K562 (cell line): Measurements from ENCODE around the gene NDUFB5. TPM values are rescaled to one million over a fixed set of nuclear protein-coding genes. Genes with fewer than 3 reads are reported as not detected.
A peak's percentile ranks its signal among the peaks of the same experiment; 100 is the strongest.

ENCODE experiments used
- ARNT ChIP-seq, 2 experiments: fragments of 450-650 bp; IDR thresholded peaks; 2 replicates each; pipeline ENCODE4 v1.6.1; 2016; ENCODE audit warnings: mild to moderate bottlenecking in 1 of 2
- GTF2A2 ChIP-seq: IDR thresholded peaks from 2 replicates; pipeline ENCODE4 v1.6.1; 2016; ENCODE audit warnings: mild to moderate bottlenecking, missing genetic modification characterization, missing compliant biosample characterization
- KDM4B ChIP-seq, 2 experiments: fragments of 450-650 bp in 1 of 2; sonication (generic) in 1 of 2; IDR thresholded peaks; 2 replicates each; pipeline ENCODE4 v1.6.1; 2016 to 2017; ENCODE audit warnings: borderline replicate concordance in 2 of 2, antibody characterized with exemption in 1 of 2, low read depth in 1 of 2, mild to moderate bottlenecking in 1 of 2
- KDM5B ChIP-seq: fragments of 200-600 bp; sonication (generic); IDR thresholded peaks from 2 replicates; pipeline ENCODE4 v1.6.1; 2012; ENCODE audit warnings: low read depth, mild to moderate bottlenecking, moderate library complexity, low read length, control low read depth, inconsistent platforms; ENCODE audit not compliant: insufficient replicate concordance
- MBD2 ChIP-seq: sonication (generic); IDR thresholded peaks from 2 replicates; pipeline ENCODE4 v1.6.1; 2016; ENCODE audit warnings: low read depth, borderline replicate concordance
- MED1 ChIP-seq: sonication (generic); formaldehyde crosslinking; IDR thresholded peaks from 2 replicates; pipeline ENCODE4 v1.8.1; 2023; ENCODE audit warnings: missing genetic modification reagents, borderline replicate concordance
- MGA ChIP-seq: fragments of 450-650 bp; IDR thresholded peaks from 2 replicates; pipeline ENCODE4 v1.6.1; 2016; ENCODE audit warnings: mild to moderate bottlenecking, moderate library complexity
- POLR2A ChIP-seq: fragments of 450-650 bp; conservative IDR thresholded peaks from 2 replicates; pipeline ENCODE4 v1.6.1; 2016
- RHOXF2B ChIP-seq: fragments of 250-450 bp; sonication (Bioruptor Pico); conservative IDR thresholded peaks from 2 replicates; pipeline ENCODE4 v1.5.1; 2021
- SRSF1 ChIP-seq: fragments of 200-400 bp; formaldehyde crosslinking; IDR thresholded peaks from 2 replicates; pipeline ENCODE4 v1.6.1; 2017; ENCODE audit warnings: mild to moderate bottlenecking, low read depth, low read length, moderate library complexity
- ZNF174 ChIP-seq: fragments of 250-450 bp; sonication (Bioruptor Pico); IDR thresholded peaks from 2 replicates; pipeline ENCODE4 v1.4.0; 2020; ENCODE audit warnings: mild to moderate bottlenecking
- ZZZ3 ChIP-seq: fragments of 450-650 bp; IDR thresholded peaks from 2 replicates; pipeline ENCODE4 v1.6.1; 2016; ENCODE audit warnings: antibody characterized with exemption, mild to moderate bottlenecking, moderate library complexity
- polyA plus RNA-seq, 8 experiments: library from polyadenylated mRNA; depleted of rRNA in 4 of 8; stranded (reverse) in 5 of 8; unstranded in 3 of 8; fragments of >200 nt; fragmentation: Nextera tagmentation in 2 of 8; fragmentation: Illumina TruSeq in 1 of 8; extraction: Ambion mirVana in 2 of 8; extraction: Trizol in 1 of 8; gene quantifications; 2 replicates each; pipeline versions ENCODE4 v1.2.1 to v1.2.3, GENCODE V29; 2011 to 2014; ENCODE audit warnings: inconsistent platforms in 1 of 8, missing spikeins in 1 of 8
- total RNA-seq, 7 experiments: library from RNA; depleted of rRNA in 6 of 7; stranded (reverse); fragments of >200 nt in 6 of 7; fragmentation: Illumina TruSeq in 2 of 7; extraction: Trizol in 2 of 7; gene quantifications; 2 replicates each; pipeline versions ENCODE4 v1.2.1 to v1.2.3, GENCODE V29; 2011 to 2021; ENCODE audit warnings: low replicate concordance in 1 of 7
- TF ChIP-seq, protein P1 (sequence below): sonication (generic); formaldehyde crosslinking; IDR thresholded peaks from 2 replicates; pipeline ENCODE4 v1.8.1; 2023; ENCODE audit warnings: mild to moderate bottlenecking, missing genetic modification reagents

Gene NDUFB5
- total and polyA plus RNA-seq, 9 of the 15 experiments (the other 6 are each of a cell fraction or from before 2014, with no cell fraction given), result 128 to 466 (median 176) TPM

DNA sequence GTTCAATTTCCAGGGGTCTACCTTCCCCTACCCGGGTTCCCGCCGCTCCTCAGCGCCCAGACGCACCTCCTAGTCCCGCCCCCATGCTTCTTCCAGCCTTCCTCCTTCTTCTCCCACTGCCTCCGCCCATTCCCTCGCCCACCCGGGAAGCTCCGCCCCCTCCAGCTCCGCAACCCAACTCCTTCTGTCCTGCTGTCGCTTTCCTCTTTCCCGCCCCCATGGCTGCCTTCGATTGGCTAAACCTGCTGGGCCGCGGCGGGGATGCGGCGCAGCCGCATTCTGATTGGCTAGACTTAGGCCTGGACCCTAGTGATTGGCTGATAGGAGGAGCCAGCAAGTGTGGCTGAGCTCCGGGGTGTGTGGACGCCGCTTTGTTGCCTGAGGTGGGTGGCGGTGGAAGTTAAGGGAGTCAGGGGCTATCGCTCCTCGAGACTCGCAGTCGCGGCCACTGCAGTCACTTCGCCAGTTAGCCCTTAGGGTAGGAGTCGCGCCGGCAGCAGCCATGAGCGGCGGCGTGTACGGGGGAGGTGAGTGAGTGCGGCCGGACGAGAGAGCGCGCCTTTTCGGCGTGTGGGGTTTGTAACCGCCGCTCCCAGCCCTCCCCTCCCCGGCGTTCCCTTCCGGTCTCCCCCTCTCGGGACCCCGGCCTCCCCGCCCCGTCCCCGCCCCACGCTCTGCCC lies 41.9 kb upstream of the NDUFB5 start, which contains the start of gene ACTL6A (continued):
- TF ChIP-seq MGA (no peak), ARNT (IDR thresholded peaks at IDR 0.05) (no peak), ZNF174 (CRISPR knock-in tag) (no peak), ZZZ3 (no peak), RHOXF2B (CRISPR knock-in tag) (no peak), MBD2 (peak; percentile 99), KDM5B (peak; percentile 84), KDM4B (IDR thresholded peaks at IDR 0.05; ENCODE audit: borderline replicate concordance in 2 of 2, low read depth in 1 of 2) (peak in 1 of 2 experiments; percentile 78; a peak in 1 of 4 replicates), POLR2A (peak; percentile 98), MED1 (CRISPR knock-in tag) (no peak), GTF2A2 (tag) (no peak), SRSF1 (0 out of 2 replicates have a peak, but pooled peaks have one; percentile 16)
- TF ChIP-seq, protein P1, sequence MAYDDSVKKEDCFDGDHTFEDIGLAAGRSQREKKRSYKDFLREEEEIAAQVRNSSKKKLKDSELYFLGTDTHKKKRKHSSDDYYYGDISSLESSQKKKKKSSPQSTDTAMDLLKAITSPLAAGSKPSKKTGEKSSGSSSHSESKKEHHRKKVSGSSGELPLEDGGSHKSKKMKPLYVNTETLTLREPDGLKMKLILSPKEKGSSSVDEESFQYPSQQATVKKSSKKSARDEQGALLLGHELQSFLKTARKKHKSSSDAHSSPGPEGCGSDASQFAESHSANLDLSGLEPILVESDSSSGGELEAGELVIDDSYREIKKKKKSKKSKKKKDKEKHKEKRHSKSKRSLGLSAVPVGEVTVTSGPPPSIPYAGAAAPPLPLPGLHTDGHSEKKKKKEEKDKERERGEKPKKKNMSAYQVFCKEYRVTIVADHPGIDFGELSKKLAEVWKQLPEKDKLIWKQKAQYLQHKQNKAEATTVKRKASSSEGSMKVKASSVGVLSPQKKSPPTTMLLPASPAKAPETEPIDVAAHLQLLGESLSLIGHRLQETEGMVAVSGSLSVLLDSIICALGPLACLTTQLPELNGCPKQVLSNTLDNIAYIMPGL (CRISPR knock-in tag), result peak; percentile 13; the same call in 1 of the 2 replicates
